HG03469 (cell line): ENCODE data around the gene HDAC3.

ENCODE experiments used
- ATAC-seq: cut with Tn5 transposase; IDR thresholded peaks from one replicate; pipeline ENCODE4 v1.9.1; 2021; ENCODE audit warnings: mild to moderate bottlenecking, moderate library complexity, moderate number of reproducible peaks; ENCODE audit not compliant: unreplicated experiment

Gene HDAC3

GRCh38 chr5:141636413-141637122 lies at the start of gene HDAC3, which contains the start of gene RELL2:
Gene HDAC3, minus strand, starts transcription at chr5:141636849. Its CDS starts 59 bp downstream, at chr5:141636790.
Gene RELL2, plus strand, starts transcription at chr5:141636997. Its CDS starts 1,229 bp downstream, at chr5:141638226.
- peak; percentile 43 for ATAC-seq

GRCh38 chr5:141685591-141685990 lies 48.9 kb upstream of the HDAC3 start:
- no peak for ATAC-seq

- no peak for ATAC-seq
These were observed 47.0 kb upstream of the HDAC3 start for GRCh38 chr5:141683596-141684141.

GRCh38 chr5:141681695-141682641 lies 45.3 kb upstream of the HDAC3 start, which contains the start of gene ARAP3:
Gene ARAP3, minus strand, starts transcription at chr5:141682230. Its CDS starts 1,744 bp downstream, at chr5:141680486.
- no peak for ATAC-seq

- no peak for ATAC-seq
These were observed 44.6 kb upstream of the HDAC3 start for GRCh38 chr5:141681295-141681694.

- no peak for ATAC-seq
These were observed 44.1 kb upstream of the HDAC3 start for GRCh38 chr5:141680751-141681201.

- no peak for ATAC-seq
These were observed 43.5 kb upstream of the HDAC3 start for GRCh38 chr5:141680178-141680577.

GRCh38 chr5:141677415-141677814 lies 40.8 kb upstream of the HDAC3 start:
- ATAC-seq: no peak

- no peak for ATAC-seq
These were observed 39.0 kb upstream of the HDAC3 start for GRCh38 chr5:141675672-141676071.

GRCh38 chr5:141674747-141675146 lies 38.1 kb upstream of the HDAC3 start:
- ATAC-seq: no peak

- ATAC-seq: no peak
These were observed 36.5 kb upstream of the HDAC3 start for GRCh38 chr5:141672841-141673813.

GRCh38 chr5:141672071-141672840 lies 35.6 kb upstream of the HDAC3 start:
- ATAC-seq: no peak

- ATAC-seq: no peak
These were observed 32.9 kb upstream of the HDAC3 start for GRCh38 chr5:141669520-141669919.

- no peak for ATAC-seq
These were observed 32.1 kb upstream of the HDAC3 start for GRCh38 chr5:141668601-141669265.

- ATAC-seq: no peak
These were observed 29.6 kb upstream of the HDAC3 start for GRCh38 chr5:141665995-141666940.

- peak; percentile 73 for ATAC-seq
These were observed 28.2 kb upstream of the HDAC3 start for GRCh38 chr5:141664733-141665461.

- no peak for ATAC-seq
These were observed 26.9 kb upstream of the HDAC3 start for GRCh38 chr5:141663506-141663905.
